ENCODE measurements around the gene FRS2.

The FRS2 gene

GRCh38 chr12:69534389-69534822 is 64.2 kb downstream of the FRS2 start:
- TF ChIP-seq POLR2AphosphoS5 (IDR thresholded peaks at IDR 0.05; ENCODE audit: low read depth, low read length), result no peak

DNA sequence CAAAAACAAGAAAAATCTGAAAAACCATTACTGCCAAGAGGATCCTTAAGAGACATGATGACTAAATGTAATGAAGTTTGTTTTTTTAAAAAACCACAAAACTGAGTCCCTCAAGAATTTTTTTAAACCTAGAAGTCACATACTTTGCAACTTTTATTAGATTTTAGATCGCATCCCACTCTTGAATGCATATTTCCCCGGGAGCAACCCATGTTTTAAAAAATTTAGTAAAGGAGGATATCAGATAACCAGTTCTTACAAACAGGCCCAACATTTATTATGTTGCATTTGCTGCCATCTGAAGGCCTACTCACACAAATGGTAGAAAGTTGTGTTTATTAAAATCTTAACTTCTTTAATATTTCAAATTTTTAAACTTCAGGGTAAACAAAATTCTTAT is 70.8 kb downstream of the FRS2 start:
- TF ChIP-seq TAF1 (IDR thresholded peaks at IDR 0.05; ENCODE audit: borderline replicate concordance, insufficient read depth, low read length) (no peak), SIN3A (IDR thresholded peaks at IDR 0.05; ENCODE audit: borderline replicate concordance, insufficient read depth, low read length) (no peak), FOXP2 (optimal IDR thresholded peaks at IDR 0.05; ENCODE audit: borderline replicate concordance, extremely low read depth, extremely low read length, insufficient read depth) (no peak), REST (IDR thresholded peaks at IDR 0.05; ENCODE audit: insufficient read depth in 1 of 2, low read depth in 2 of 2, low read length in 2 of 2) (no peak), POLR2AphosphoS5 (IDR thresholded peaks at IDR 0.05; ENCODE audit: low read depth, low read length) (no peak)

- no peak for TF ChIP-seq POLR2AphosphoS5 (IDR thresholded peaks at IDR 0.05; ENCODE audit: low read depth, low read length)
- TF ChIP-seq FOXP2 (optimal IDR thresholded peaks at IDR 0.05; ENCODE audit: borderline replicate concordance, extremely low read depth, extremely low read length, insufficient read depth), result no peak
- TF ChIP-seq TAF1 (IDR thresholded peaks at IDR 0.05; ENCODE audit: borderline replicate concordance, insufficient read depth, low read length), result no peak
- no peak for TF ChIP-seq REST (IDR thresholded peaks at IDR 0.05; ENCODE audit: insufficient read depth in 1 of 2, low read depth in 2 of 2, low read length in 2 of 2)
These were observed 73.9 kb downstream of the FRS2 start for GRCh38 chr12:69544087-69544486.

GRCh38 chr12:69545081-69545480 is 74.9 kb downstream of the FRS2 start:
- TF ChIP-seq REST (IDR thresholded peaks at IDR 0.05; ENCODE audit: insufficient read depth in 1 of 2, low read depth in 2 of 2, low read length in 2 of 2), result no peak
- no peak for TF ChIP-seq SIN3A (IDR thresholded peaks at IDR 0.05; ENCODE audit: borderline replicate concordance, insufficient read depth, low read length)
- no peak for TF ChIP-seq FOXP2 (optimal IDR thresholded peaks at IDR 0.05; ENCODE audit: borderline replicate concordance, extremely low read depth, extremely low read length, insufficient read depth)
- no peak for TF ChIP-seq POLR2AphosphoS5 (IDR thresholded peaks at IDR 0.05; ENCODE audit: low read depth, low read length)
- TF ChIP-seq TAF1 (IDR thresholded peaks at IDR 0.05; ENCODE audit: borderline replicate concordance, insufficient read depth, low read length), result no peak

- TF ChIP-seq FOXP2 (optimal IDR thresholded peaks at IDR 0.05; ENCODE audit: borderline replicate concordance, extremely low read depth, extremely low read length, insufficient read depth), result no peak
- TF ChIP-seq SIN3A (IDR thresholded peaks at IDR 0.05; ENCODE audit: borderline replicate concordance, insufficient read depth, low read length), result no peak
- TF ChIP-seq POLR2AphosphoS5 (IDR thresholded peaks at IDR 0.05; ENCODE audit: low read depth, low read length), result no peak
- no peak for TF ChIP-seq TAF1 (IDR thresholded peaks at IDR 0.05; ENCODE audit: borderline replicate concordance, insufficient read depth, low read length)
- TF ChIP-seq REST (IDR thresholded peaks at IDR 0.05; ENCODE audit: insufficient read depth in 1 of 2, low read depth in 2 of 2, low read length in 2 of 2), result no peak
These were observed 76.7 kb downstream of the FRS2 start for GRCh38 chr12:69546693-69547438.

Measured in PFSK-1 (cell line).